GDM1 (cell line): ENCODE measurements around the gene CMTR1.

ENCODE experiments used
- DNase-seq: peaks from one replicate; lab custom pipeline; 2025; lab: John Stamatoyannopoulos, UW

CMTR1 gene

DNA sequence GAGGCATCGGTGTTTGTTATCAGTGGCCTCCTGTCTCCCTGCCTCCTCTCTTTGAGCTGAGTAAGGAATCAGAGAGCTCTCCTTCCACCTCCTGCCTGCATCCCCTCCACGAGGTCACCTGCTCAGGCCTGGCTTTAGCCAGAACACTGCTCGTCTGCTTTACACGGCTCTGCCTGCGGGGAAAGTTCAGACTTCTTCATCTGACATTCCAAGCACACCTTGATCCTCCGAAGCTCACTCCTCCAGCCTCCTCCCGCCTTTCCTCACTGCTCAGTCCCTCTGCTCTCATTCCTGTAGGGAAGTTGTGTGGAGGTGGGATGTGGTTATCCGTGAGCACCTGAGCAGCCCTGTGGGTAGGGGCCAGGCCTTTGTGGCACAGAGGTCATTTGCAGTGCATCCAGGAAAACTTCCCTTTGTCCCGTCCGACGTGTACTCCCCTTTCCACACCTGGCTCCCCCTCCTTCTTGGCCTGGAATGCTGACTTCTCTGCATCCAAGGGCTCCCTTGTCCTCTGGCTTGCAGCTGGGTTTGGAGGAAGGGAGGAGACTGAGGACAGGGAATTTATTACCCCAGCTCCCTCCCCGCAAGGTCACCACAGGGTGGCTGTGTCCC, 79.5 kb downstream of the CMTR1 start:
- no peak for DNase-seq

DNA sequence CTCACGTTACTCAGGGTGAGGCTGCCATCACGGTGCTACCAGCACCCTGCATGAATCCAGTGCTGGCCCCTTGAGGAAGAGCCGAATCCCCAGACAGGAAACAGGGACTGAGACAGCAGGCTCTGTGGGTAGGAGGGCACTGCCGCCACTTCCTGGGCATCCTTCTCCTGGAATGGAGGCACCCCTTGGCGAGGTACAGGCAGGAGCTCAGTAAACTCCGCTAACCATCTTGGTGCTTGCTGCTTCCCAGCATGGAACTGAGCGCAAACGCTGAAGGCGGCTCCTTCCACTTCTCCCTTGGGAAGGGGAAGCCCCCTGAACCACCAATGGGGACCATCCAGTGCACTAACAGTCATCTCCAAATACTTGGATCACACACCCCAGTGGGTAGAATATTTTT, 80.1 kb downstream of the CMTR1 start:
- DNase-seq, result no peak

DNA sequence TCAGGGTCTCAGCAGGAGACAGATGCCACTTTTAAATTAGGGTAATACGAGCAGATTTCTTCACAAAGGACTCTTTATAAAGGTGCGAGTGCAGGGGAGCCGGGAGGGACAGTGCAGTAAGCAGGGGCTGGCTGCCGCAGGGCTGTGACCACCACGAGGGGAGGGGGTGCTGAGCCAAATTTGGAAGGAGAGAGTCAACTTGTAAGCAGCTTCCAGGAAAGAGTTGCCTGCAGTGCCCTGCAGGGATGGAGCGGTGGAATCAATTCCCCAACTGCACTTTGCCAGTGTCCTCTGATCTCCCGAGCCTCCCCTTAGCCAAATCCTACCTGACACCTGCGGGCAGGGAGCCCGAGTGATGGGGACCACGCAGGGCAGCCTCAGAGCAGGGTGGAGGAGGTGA, 80.6 kb downstream of the CMTR1 start:
- DNase-seq, result no peak

DNA sequence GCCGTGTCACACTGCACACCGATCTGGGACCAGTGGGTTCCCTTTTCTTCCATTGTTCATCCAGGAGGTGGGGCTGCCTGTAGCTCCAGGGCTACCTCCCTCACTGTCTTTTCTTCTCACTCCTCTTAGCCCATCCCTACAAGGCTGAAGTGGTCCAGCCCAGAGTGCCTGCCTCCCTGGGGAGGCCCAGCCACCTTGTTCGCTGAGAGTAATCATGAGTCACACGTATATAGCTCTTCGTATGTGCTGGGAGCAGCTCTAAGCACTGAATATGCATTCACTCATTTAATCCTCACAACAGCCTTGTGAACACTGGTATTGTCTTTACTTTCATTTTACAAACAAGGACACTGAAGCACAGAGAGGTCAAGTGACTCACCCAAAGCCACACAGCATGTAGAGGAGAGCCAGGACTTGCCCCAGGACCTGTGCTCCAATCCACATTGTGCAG, 81.3 kb downstream of the CMTR1 start:
- DNase-seq, result no peak

DNA sequence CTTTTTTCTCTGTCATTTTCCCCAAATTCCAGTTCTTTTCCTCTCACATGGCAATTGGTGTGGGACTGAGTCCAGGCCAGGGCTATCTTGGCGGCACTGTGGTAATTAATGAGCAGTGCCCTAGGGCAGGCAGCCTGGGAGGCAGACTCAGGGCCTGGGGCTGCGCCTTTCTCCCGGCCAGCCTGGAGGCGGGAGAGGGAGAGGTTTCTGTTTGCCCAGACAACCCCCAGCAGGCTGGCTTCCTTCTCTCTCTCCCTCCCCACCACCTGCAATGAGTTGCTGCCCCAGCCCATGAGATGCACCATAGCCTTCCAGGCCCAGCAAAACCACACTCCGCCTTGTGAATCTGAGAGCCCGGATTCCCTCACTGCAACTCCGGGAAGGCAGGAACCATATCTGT, 81.8 kb downstream of the CMTR1 start:
- DNase-seq, result no peak

DNA sequence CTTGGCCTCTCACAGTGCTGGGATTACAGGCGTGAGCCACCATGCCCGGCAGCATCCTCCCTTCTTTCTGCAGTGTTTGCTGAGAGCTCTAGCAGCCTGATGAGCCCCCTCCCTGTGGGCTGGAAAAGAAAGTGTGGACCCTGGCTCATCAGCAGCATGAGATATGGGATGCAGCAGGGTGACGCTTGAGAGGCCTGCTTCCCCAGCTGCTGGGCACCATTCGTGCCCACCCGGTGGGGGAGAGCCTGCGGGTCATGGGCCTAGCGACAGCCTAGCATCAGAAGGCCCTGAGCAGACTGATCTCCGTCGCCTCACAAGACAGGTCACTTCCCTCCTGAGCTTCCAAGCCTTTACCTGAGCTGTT, 82.7 kb downstream of the CMTR1 start:
- DNase-seq, result no peak

DNA sequence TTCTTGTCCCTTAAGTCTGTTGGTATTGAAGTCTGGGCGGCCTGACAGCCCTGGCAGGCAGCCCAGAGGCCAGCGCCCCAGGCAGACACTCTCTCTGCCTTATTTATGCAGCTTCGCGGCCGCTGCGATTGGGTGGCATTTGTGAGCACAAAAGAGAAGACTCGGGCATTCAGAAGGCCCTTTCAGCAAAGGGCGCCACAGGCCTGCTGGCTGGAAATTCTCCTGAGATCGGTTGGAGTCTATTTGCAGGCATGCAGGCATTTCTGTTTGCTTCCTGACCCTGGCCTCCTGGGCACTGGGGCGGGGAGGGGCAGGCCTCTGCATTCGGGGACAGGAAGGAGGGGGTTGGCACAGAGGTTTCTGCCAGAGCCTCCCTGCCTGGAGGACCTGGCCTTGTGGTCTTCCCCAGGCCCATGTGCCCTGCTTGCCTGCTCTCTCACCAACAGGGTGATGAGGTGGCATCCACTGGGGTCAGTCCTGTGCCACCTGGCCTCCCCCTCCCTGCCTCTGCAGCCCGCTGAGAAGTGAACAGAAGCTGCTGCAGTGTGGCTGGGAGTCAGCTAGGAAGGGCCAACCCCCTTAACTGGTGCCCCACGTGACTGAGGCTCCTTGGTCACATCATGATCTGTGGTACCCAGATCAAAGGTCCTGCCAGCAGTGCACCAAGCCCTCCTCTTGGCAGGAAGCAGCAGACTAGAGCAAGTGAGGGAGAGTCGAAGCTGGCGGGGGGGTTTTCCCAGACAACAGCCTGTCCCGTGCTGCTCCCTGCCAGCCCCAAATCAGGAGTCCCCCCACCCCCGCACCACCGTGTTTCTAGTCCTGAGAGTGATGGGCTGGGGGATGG, 83.3 kb downstream of the CMTR1 start:
- DNase-seq, result peak; percentile 40

DNA sequence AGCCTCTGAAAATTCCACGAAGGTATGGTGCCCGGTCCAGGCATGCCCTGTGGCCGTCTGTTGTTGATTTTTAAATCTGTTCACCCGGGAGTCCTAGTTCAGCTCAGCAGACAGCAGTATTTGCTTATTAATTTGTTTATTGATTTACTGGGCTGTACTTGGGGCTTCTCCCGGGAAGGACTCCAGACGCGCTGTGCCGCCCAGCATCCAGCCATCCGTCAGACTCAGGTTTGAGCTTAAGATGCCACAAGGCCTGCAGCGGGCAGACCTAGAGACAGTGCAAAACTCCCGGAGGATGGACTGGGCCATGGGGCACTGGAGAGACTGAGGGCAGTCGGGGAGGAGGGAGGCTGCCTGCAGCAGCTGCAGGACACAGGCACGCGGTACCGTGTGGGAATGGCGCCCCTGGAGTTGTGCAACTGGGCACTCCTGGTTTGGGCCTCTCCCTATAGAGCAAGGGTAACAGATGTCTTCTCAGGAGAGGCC, 83.9 kb downstream of the CMTR1 start:
- DNase-seq, result no peak

DNA sequence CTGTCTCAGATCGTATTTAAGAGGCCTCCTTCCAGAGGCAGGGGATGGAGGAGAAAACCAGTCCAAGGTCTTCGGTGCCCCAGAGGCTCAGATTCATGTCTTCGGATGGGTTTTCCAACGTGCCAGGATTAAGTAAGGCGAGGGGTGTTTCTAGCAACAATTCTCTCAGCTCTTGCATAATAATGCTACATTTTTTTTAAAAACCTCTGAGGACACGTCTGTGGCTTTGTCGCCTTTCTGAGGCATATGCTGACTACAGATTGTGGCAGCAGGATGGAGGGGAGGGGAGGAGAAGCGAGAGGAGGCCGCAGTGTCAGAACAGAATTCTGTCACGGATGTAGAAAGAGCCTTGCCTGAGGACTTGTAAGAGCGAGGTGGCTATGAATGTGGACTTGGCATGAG, 84.4 kb downstream of the CMTR1 start:
- peak; percentile 41 for DNase-seq

DNA sequence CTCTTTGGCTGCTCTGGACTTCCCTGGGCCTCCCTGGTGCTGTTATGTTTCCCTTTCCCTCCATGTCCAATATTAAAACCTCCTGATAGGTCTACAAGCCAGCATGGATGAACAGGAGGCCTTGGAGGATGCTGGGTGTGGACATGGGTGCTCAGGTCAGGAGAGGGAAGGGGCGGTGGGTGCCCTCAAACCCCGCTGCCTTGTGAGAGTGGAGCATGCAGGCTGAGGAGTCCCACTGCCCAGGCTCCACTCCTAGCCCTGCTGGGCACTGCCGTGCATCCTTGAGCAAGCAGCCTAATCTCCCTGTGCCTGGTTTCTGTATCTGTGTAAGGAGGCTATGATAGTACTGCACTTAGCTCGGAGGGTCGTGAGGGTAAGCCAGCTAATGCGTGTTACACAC, 85.1 kb downstream of the CMTR1 start:
- DNase-seq, result no peak

DNA sequence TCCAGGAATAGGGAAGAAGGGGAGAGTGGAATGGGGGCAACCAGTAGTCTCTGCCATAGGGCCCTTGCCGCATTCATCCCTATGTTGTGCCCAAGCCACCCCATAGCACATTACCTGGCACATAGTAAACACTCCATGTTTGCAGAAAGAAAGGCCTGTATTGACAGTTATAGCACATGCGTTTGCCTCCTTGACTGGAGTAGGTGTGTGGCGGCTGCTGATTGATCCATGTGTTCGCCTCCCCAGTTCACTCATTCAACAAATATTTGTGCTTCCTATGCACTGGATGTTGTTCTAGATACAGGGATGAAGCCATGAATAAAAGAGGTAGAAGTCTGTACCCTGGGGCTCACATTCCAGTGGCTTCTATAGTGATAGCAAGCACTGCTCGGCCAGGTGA, 86.4 kb downstream of the CMTR1 start:
- no peak for DNase-seq

DNA sequence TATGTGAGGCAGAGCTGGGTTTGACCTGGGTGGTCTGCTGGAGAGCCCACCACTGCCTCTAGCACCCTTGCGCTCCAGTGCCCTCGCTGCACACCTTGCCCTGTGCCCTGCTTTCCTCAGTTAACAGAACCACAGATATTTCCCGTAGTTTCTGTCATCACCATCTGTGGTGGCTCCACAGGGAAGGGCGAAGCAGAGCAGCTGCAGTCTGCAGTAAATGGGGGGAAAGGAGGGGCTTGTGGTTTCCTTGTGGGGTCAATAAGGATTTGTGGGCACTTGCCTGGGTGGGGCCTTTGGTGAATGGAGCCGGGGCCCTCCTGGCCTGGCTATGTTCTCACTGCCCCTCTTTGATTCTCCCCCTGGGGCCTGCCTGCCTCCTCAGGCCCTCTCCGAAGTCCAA, 87.9 kb downstream of the CMTR1 start:
- DNase-seq, result no peak

DNA sequence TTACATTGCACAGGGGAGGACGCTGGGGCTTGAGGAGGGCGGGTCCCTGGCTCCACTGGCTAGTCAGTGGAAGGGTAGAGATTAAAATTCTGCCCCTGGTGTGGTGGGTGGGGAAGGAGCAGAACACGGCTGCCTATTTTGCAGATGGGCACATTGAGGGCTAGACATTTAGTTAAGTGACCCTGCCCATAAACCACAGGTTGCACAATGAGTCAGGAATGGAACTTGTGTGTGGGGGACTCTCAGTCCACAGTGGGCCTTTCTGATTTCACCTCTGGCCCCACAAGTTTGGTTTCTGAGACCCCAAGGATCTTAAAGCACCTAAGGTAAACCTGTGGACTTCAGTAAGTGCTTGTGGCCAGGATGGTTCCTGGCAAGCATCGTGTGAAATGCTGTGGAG, 88.7 kb downstream of the CMTR1 start:
- DNase-seq, result no peak

DNA sequence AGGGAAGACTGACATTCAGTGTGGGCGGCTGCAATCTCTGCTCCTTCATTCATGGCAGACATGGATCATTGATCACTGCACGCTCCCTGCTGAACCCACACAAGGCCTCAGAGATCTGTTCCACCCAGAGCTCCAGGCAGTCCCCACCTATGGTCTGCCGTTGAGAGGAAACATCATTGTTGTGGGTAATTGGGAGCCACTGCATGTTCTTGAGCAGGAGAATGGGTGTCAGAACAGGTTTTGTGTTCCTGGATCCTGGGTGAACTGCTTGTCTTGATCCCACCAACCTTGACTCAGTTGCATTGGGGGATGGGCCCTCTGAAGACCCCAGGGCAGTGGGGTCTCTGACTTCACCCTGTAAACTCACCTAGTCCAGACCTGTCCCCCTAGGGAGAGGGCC, 89.8 kb downstream of the CMTR1 start:
- no peak for DNase-seq

DNA sequence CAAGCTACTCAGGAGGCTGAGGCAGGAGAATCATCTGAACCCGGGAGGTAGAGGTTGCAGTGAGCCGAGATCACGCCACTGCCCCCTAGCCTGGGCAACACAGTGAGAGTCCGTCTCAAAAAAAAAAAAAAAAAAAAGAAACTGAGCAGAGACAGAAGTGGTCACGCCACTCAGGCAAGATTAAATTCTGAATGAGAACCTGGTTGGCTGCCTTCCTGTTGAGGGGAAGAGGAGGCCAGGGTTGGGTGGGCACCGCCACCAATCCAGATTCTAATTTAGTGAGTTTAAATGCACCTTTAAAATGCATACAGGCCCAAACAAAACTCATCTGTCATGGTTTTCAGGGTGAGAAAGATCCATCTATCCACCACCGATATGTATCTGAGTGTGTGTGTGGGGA, 90.4 kb downstream of the CMTR1 start:
- DNase-seq, result no peak

DNA sequence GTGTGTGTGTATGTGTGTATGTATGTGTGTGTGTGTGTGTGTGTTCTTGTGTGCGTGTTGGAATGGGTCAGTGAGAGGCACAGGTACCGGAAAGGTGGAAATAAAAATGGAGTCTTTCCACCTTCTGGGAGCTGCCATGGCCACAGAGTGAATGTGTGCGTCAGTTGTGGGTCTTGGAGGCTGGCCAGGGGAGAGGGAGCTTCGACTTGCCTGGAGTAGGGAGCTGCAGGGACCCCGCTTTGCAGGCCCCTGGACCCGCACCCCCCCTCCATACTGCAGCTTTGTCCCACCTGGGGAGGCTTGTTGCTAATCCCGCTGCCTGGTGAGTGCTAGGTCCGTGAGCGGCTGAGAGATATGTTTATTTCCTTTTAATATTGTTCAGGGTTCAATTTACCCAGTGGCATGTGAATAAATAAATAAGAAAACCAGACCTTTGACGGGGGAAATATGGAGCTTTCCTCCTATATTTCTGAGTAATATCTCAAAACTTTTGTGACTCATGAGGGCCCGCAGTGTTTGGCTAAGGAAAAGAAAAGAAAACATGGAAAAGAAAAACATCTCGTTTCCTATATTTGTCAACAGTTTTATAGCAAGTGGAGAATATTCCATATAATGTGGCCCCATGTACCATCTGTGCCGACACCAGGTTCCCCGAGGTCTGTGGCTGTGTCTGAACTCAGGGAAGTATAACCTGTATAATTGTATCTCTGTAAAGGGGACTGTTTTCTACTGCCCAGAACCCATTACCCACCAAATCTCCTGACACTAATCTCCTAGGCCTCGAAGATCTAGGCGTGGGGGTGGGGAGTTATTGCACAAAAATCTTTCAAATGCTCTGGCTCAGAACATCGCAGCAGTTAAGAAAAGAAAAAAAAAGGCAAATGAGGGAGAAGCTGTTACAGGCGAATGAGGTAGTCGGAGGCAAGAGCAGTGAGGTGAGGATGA, 91.3 kb downstream of the CMTR1 start:
- DNase-seq, result no peak

DNA sequence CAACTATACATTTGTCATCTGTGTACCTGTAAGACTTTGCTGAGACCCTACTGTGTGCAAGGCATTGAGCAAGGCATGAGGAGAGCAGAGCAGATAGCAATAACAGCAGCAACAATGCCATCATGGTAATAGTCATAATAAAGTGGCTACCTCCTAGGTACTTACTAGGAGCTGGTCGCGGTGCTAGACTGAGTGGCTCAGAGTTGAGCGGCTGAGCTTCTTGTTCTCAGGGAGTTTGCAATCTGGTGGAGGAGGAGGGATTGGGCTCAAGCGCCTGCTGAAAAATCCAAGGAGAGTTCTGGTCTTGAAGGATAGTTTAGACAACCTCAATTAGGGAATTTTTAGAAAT, 91.9 kb downstream of the CMTR1 start:
- DNase-seq, result no peak

DNA sequence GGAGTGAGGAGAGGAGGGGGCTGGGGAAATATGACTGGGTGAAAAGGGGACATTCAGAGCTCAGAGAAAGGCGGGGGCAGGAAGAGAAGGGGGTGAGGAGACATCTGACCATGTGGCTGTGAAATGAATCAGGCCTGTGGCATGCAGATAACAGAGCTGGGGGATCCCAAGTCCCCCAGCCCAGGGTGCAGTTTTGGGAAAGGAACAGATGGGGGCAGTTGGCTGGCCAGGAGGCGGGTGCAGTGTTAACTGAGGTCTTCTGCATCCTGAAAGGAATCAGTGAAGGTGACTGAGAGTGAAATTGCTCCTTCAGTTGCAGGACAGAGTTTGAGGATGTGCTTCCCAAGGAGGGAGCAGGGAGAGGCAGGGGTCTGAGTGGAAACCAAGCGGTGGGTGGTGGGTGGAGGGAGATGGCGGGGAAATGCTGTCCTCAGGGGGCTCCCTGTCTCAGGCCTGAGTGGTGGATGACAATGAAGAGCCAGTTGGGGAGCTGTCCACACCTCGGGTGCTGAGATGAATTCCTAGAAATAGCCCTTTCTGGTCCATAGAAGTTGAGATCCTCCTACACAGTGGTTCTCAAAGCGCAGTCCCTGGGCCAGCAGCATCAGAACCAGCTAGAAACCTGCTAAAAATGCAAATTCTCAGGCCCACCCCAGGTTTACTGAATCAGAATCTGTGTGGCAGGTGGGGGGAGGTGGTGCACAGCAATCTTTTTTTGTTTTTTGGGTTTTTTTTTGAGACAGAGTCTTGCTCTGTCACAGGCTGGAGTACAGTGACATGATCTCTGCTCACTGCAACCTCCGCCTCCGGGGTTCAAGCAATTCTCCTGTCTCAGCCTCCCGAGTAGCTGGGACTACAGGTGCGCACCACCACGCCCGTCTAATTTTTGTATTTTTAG, 92.7 kb downstream of the CMTR1 start:
- DNase-seq, result no peak

DNA sequence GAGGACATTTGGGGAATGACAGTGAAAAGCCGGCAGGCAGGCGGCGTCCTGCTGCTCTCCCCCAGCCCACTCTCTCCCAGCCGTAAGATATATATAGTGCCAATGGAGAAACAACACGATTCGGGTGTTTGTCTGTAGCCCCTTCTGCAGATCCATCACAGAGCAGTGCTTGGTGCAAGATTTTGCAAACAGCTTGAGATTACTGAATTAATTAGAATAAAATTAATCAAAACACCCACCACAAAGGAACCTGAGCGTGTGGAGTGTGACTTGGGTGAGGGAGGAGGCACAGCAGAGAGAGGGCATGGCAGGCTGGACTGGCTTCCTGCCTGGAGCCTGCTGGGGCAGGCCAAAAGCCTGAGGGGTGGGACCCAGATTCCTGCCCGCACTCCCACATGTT, 95.5 kb downstream of the CMTR1 start:
- DNase-seq, result no peak

DNA sequence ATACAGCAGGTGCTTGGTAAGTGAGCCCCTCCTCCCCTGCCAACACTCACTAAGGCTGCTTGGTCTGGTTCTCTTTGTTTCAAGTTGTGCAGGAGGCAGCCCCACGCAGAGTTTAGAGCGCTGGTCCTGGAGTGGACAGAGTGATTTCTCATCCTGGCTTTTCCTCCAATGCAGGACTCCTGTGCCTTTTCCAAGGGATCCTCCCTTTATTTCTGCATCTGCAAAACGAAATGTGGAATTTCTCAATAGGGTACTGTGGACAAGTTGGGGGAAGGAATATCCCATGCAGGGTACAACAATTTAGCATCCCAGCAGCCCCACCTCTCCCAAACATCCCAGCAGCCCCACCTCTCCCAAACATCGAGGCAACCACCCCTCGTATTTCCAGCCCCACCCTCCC, 97.3 kb downstream of the CMTR1 start:
- no peak for DNase-seq

DNA sequence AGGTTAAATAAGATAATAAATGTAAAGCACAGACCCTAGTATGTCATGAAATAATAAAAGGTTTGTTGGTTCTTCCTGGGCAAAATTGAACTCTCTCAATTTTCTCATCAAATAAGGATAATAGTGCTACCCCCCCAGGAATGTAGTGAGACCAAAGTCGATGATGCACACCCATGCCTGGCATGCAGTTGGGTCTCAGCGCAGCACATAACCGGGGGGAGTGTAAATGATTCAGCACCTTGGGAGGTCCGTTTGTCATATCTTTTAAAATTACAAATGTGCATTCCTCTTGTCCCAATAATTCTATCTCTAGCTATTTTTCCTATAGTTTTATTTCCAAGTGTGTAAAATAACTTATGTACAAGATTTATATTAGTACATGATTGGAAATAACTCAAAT, 98.0 kb downstream of the CMTR1 start:
- no peak for DNase-seq
